ENCODE measurements around the gene ABCA2. TPM values are rescaled to one million over a fixed set of nuclear protein-coding genes. Genes with fewer than 3 reads are reported as not detected.
A peak's percentile ranks its signal among the peaks of the same experiment; 100 is the strongest.

Gene ABCA2
- total RNA-seq, 4 donors from 2014 or later: 136 to 291 (median 196) TPM

- no peak overlapping the region for H3K4me3 ChIP-seq
- H3K27me3 ChIP-seq: no peaks in the 10 kb centered on the region
- H3K9me3 ChIP-seq: no peaks in the 10 kb centered on the region
- peaks cover 0 to 58% (median 12%) of the 10 kb centered on the region in 4 donors for H3K4me1 ChIP-seq
- H3K27ac ChIP-seq: peak overlapping the region; percentile 28 to 88 (median 75)
- DNase-seq (ENCODE audit: low spot score in 2 of 2): no peak
- TF ChIP-seq EP300 (IDR thresholded peaks at IDR 0.05): no peak
- H3K36me3 ChIP-seq: no peaks in the 10 kb centered on the region
- 79 to 90% methylated on average over 6 to 27 of the region's 28 CpGs for WGBS, 2 donors
Observed at GRCh38 chr9:136958898-136959850, 68.9 kb downstream of the ABCA2 start.

DNA sequence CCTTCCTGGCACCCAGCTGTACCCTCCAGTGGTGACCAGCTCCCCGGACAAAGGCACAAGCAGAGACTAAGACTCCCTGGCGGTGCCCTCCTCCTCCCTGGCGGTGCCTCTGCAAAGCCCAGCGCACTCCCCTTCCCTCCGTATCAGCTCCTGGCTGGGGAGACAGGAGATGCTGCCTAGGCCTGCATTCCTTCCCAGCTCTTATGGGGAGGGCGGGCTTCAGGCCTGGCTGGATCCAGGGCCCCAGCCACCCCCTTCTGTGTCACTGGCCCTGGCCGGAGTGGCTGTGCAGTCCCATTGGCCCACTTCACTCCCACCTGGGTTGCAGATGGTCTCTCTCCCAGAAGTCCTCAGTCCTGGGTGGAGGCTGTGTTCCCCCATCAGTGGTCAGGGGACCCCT is 69.6 kb downstream of the ABCA2 start:
- no peak for DNase-seq (ENCODE audit: low spot score in 2 of 2)
- Histone ChIP-seq H3K4me3 (no peak overlapping the region), H3K4me1 (peaks cover 0 to 51% (median 11%) of the 10 kb centered on the region in 4 donors), H3K27me3 (no peaks in the 10 kb centered on the region), H3K27ac (peak overlapping the region in 3 of 4 donors; percentile 65 to 88 (median 85)), H3K36me3 (no peaks in the 10 kb centered on the region), H3K9me3 (no peaks in the 10 kb centered on the region)
- WGBS, 2 donors: 85 to 94% methylated on average over 7 of the region's 7 CpGs
- TF ChIP-seq EP300 (IDR thresholded peaks at IDR 0.05) (no peak), CTCF (IDR thresholded peaks at IDR 0.05) (no peak), POLR2A (IDR thresholded peaks at IDR 0.05) (no peak)

DNA sequence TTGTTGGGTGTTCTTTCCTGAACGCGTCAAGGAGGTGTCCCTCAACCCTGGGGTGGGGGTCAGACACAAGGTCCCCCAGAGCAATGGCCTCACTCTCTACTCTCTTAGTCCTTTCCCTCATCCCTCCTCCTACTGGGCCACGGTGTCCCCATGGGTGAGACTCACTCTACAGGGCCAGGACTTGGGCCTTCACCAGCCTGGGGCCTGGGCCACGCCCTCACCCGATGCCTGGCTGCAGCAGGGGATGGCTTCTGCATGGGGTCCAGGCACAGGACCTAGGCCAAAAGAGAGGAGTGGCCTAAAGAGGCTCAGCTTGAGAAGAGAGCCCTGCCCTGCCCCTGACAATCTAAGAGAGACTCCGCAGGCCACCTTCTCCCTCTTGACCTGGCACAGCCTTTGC is 70.1 kb downstream of the ABCA2 start:
- 93% methylated on average over 6 of the region's 6 CpGs for WGBS, 2 donors
- H3K27me3 ChIP-seq: no peaks in the 10 kb centered on the region
- H3K4me1 ChIP-seq: peaks cover 0 to 46% (median 11%) of the 10 kb centered on the region in 4 donors
- no peak for DNase-seq (ENCODE audit: low spot score in 2 of 2)
- no peak for TF ChIP-seq EP300 (IDR thresholded peaks at IDR 0.05)
- no peak for TF ChIP-seq CTCF (IDR thresholded peaks at IDR 0.05)
- no peaks in the 10 kb centered on the region for H3K9me3 ChIP-seq
- H3K4me3 ChIP-seq: no peak overlapping the region
- peak overlapping the region in 2 of 4 donors; percentile 65 to 88 for H3K27ac ChIP-seq
- H3K36me3 ChIP-seq: no peaks in the 10 kb centered on the region

DNA sequence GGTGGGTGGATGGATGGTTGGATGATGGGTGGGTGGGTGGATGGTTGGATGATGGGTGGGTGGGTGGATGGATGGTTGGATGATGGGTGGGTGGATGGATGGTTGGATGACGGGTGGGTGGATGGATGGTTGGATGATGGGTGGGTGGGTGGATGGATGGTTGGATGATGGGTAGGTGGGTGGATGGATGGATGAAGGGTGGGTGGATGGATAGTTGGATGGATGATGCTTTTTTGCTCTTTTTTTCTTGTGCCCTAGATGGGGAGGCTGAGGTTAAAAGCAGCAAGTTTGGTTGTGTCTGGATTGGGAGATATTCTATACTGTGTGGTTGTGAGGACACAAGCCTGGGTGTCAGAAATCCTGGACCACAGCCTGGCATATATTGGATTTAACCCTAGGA is 70.6 kb downstream of the ABCA2 start:
- WGBS, 2 donors: 87 to 88% methylated on average over 1 of the region's 1 CpG
- H3K27me3 ChIP-seq: no peaks in the 10 kb centered on the region
- H3K36me3 ChIP-seq: no peaks in the 10 kb centered on the region
- TF ChIP-seq CTCF (IDR thresholded peaks at IDR 0.05) (no peak), POLR2A (IDR thresholded peaks at IDR 0.05) (no peak), EP300 (IDR thresholded peaks at IDR 0.05) (no peak)
- peak overlapping the region in 1 of 4 donors; percentile 88 for H3K27ac ChIP-seq
- no peak overlapping the region for H3K4me3 ChIP-seq
- peaks cover 0 to 47% (median 11%) of the 10 kb centered on the region in 4 donors for H3K4me1 ChIP-seq
- no peaks in the 10 kb centered on the region for H3K9me3 ChIP-seq
- no peak for DNase-seq (ENCODE audit: low spot score in 2 of 2)

Other genes with a start within 250 kb of the ABCA2 start
- 10 to 100 TPM; 60.7 to 70.8 (median 66.9) TPM for gene TMEM141, start 236.9 kb downstream of the ABCA2 start, total RNA-seq
- gene CCDC183, start 231.9 kb downstream of the ABCA2 start, total RNA-seq: 1 to 10 TPM; 1.5 to 5.1 (median 4.1) TPM
- 10 to 100 TPM; 63.0 to 74.5 (median 71.3) TPM for gene RABL6, start 220.3 kb downstream of the ABCA2 start, total RNA-seq
- gene AJM1, start 185.8 kb downstream of the ABCA2 start, total RNA-seq: 1 to 10 TPM; 2.0 to 3.9 (median 3.7) TPM
- gene PHPT1, start 178.8 kb downstream of the ABCA2 start, total RNA-seq: 10 to 100 TPM; 42.6 to 71.0 (median 66.7) TPM
- gene MAMDC4, start 175.9 kb downstream of the ABCA2 start, total RNA-seq: 1 to 10 TPM; 1.5 to 8.1 (median 4.4) TPM
- gene EDF1, start 161.9 kb downstream of the ABCA2 start, total RNA-seq: 100 to 1,000 TPM; 251 to 337 (median 266) TPM
- gene TRAF2, start 141.7 kb downstream of the ABCA2 start, total RNA-seq: 10 to 100 TPM in 3 of 4 donors, 1 to 10 TPM in 1; 5.0 to 10.8 (median 10.6) TPM
- gene FBXW5, start 83.5 kb downstream of the ABCA2 start, total RNA-seq: 100 to 1,000 TPM; 138 to 227 (median 193) TPM
- 1 to 10 TPM in 2 of 4 donors, not detected in 2; 3.3 to 5.1 TPM for gene C8G, start 83.0 kb downstream of the ABCA2 start, total RNA-seq
- gene LCN12, start 76.0 kb downstream of the ABCA2 start, total RNA-seq: 10 to 100 TPM in 2 of 4 donors, 1 to 10 TPM in 2; 2.4 to 16.8 (median 7.8) TPM
- 1,000 to 10,000 TPM; 1,059 to 8,972 (median 6,550) TPM for gene PTGDS, start 50.7 kb downstream of the ABCA2 start, total RNA-seq
- 10 to 100 TPM; 14.7 to 86.3 (median 64.3) TPM for gene LCNL1, start 45.2 kb downstream of the ABCA2 start, total RNA-seq
- 100 to 1,000 TPM in 1 of 4 donors, 10 to 100 TPM in 3; 65.7 to 142 (median 68.9) TPM for gene PAXX, start 35.8 kb downstream of the ABCA2 start, total RNA-seq
- 100 to 1,000 TPM in 1 of 4 donors, 10 to 100 TPM in 2, 1 to 10 TPM in 1; 1.2 to 120 (median 38.0) TPM for gene CLIC3, start 31.7 kb downstream of the ABCA2 start, total RNA-seq
- gene FUT7, start 3.9 kb upstream of the ABCA2 start, total RNA-seq: under 1 TPM in 1 of 4 donors, not detected in 3; 0.60 TPM
- gene NPDC1, start 17.9 kb upstream of the ABCA2 start, total RNA-seq: 100 to 1,000 TPM in 3 of 4 donors, 10 to 100 TPM in 1; 80.6 to 269 (median 182) TPM
- 10 to 100 TPM in 3 of 4 donors, 1 to 10 TPM in 1; 7.0 to 21.0 (median 18.1) TPM for gene ENTPD2, start 25.8 kb upstream of the ABCA2 start, total RNA-seq
- gene SAPCD2, start 42.3 kb upstream of the ABCA2 start, total RNA-seq: under 1 TPM in 2 of 4 donors, not detected in 2; 0.22 to 0.90 TPM
- gene UAP1L1, start 49.3 kb upstream of the ABCA2 start, total RNA-seq: 10 to 100 TPM in 2 of 4 donors, 1 to 10 TPM in 2; 8.1 to 20.7 (median 12.3) TPM
- 10 to 100 TPM; 47.3 to 58.1 (median 52.1) TPM for gene MAN1B1, start 58.7 kb upstream of the ABCA2 start, total RNA-seq
- gene DPP7, start 86.5 kb upstream of the ABCA2 start, total RNA-seq: 100 to 1,000 TPM in 3 of 4 donors, 10 to 100 TPM in 1; 74.7 to 272 (median 145) TPM
- under 1 TPM in 1 of 4 donors, not detected in 3; 0.21 TPM for gene GRIN1, start 110.9 kb upstream of the ABCA2 start, total RNA-seq
- not detected for gene LRRC26, start 141.8 kb upstream of the ABCA2 start, total RNA-seq
- not detected for gene TMEM210, start 143.8 kb upstream of the ABCA2 start, total RNA-seq
- gene ANAPC2, start 160.3 kb upstream of the ABCA2 start, total RNA-seq: 10 to 100 TPM; 41.6 to 73.0 (median 58.9) TPM
- 10 to 100 TPM; 37.3 to 73.9 (median 53.5) TPM for gene SSNA1, start 160.4 kb upstream of the ABCA2 start, total RNA-seq
- gene TPRN, start 172.5 kb upstream of the ABCA2 start, total RNA-seq: 10 to 100 TPM in 1 of 4 donors, 1 to 10 TPM in 3; 6.8 to 12.3 (median 8.9) TPM
- gene TMEM203, start 177.4 kb upstream of the ABCA2 start, total RNA-seq: 10 to 100 TPM; 23.1 to 47.9 (median 30.0) TPM
- 10 to 100 TPM in 3 of 4 donors, 1 to 10 TPM in 1; 9.4 to 20.1 (median 14.3) TPM for gene NDOR1, start 177.5 kb upstream of the ABCA2 start, total RNA-seq
- gene RNF208, start 194.0 kb upstream of the ABCA2 start, total RNA-seq: 1 to 10 TPM in 3 of 4 donors, under 1 TPM in 1; 0.63 to 8.1 (median 1.5) TPM
- not detected for gene CYSRT1, start 196.9 kb upstream of the ABCA2 start, total RNA-seq
- gene RNF224, start 199.3 kb upstream of the ABCA2 start, total RNA-seq: not detected
- not detected for gene SLC34A3, start 202.7 kb upstream of the ABCA2 start, total RNA-seq
- 100 to 1,000 TPM; 102 to 190 (median 161) TPM for gene TUBB4B, start 213.1 kb upstream of the ABCA2 start, total RNA-seq
- gene STPG3, start 223.0 kb upstream of the ABCA2 start, total RNA-seq: not detected
- gene NELFB, start 227.1 kb upstream of the ABCA2 start, total RNA-seq: 10 to 100 TPM; 29.7 to 52.0 (median 38.7) TPM
- 10 to 100 TPM in 1 of 4 donors, 1 to 10 TPM in 3; 3.3 to 11.4 (median 4.3) TPM for gene TOR4A, start 249.5 kb upstream of the ABCA2 start, total RNA-seq